ENCODE data around the gene VWA8.

- TF ChIP-seq GATA2 (IDR thresholded peaks at IDR 0.05; ENCODE audit: low read depth, low read length) (no peak), GATA3 (IDR thresholded peaks at IDR 0.05; ENCODE audit: low read depth, low read length) (no peak)
Observed at GRCh38 chr13:41681587-41681986, 279.3 kb downstream of the VWA8 start.
